ENCODE data around the gene SIK1. TPM values are rescaled to one million over a fixed set of nuclear protein-coding genes. Genes with fewer than 3 reads are reported as not detected.
"Not testable (repeated sequence)": the region's sequence is repeated elsewhere in the genome, so short reads cannot be mapped to it uniquely, and the experiment has no call there.

Gene SIK1
- total and polyA plus RNA-seq, 2 donors (not counting 3 experiments of a cell fraction or from before 2014, with no cell fraction given) = 0.59 to 3.3 TPM

DNA sequence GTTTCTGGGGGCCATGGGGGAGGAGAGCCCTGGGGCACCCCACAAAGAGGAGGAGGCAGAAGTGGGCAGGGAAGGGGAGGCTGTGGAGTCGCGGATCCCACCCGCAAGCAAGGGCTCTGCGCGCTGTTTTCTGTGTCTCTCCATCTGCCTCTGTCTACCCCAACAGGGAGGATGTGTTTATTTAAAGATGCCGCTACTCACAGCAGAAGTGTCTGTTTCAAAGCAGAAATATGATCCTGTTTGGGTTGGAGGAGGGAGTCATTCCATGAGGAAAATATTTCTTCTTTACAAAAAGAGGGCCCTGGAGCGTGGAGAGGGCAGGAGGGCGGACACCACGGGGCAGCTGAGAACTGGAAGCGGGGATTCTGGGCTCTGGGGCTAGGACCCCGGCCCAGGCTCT, 25.8 kb downstream of the SIK1 start:
- H3K9ac ChIP-seq (replicated peaks; ENCODE audit: extremely low read depth, insufficient read depth, low read length); dilution Hi-C loops (cut with MboI; ENCODE audit: extremely low pct_ligation_motif_present, low sequenced_read_pairs); H3K9me1 ChIP-seq (replicated peaks; ENCODE audit: control insufficient read depth, extremely low read depth, insufficient read depth, low read length); H3K4me3 ChIP-seq (replicated peaks in 1 of 3; ENCODE audit: insufficient read depth in 1 of 3, low read depth in 1 of 3, low read length in 3 of 3); DNase-seq (ENCODE audit: low read depth, low spot score); POLR2A ChIA-PET; BruUV-seq (replicated peaks); H3K4me1 ChIP-seq (ENCODE audit: control insufficient read depth, extremely low read depth, insufficient read depth, low read length); H3K27me3 ChIP-seq (ENCODE audit: control insufficient read depth in 2 of 2, insufficient read depth in 2 of 2, low read length in 2 of 2); H4K20me1 ChIP-seq (replicated peaks; ENCODE audit: control insufficient read depth, extremely low read depth, insufficient read depth, low read length); H3K79me2 ChIP-seq (ENCODE audit: control insufficient read depth, insufficient read depth, low read length); H2AFZ ChIP-seq (ENCODE audit: low read depth, low read length); H3K36me3 ChIP-seq (ENCODE audit: control insufficient read depth in 2 of 2, extremely low read depth in 1 of 2, insufficient read depth in 2 of 2, low read length in 2 of 2); H3K9me3 ChIP-seq (replicated peaks; ENCODE audit: control insufficient read depth, insufficient read depth, low read length); H3K4me2 ChIP-seq (ENCODE audit: insufficient read depth, low read length); intact Hi-C loops (cut with micrococcal nuclease); CTCF ChIA-PET; FAIRE-seq; H3K27ac ChIP-seq (ENCODE audit: insufficient read depth, low read depth, low read length): not testable (repeated sequence)

DNA sequence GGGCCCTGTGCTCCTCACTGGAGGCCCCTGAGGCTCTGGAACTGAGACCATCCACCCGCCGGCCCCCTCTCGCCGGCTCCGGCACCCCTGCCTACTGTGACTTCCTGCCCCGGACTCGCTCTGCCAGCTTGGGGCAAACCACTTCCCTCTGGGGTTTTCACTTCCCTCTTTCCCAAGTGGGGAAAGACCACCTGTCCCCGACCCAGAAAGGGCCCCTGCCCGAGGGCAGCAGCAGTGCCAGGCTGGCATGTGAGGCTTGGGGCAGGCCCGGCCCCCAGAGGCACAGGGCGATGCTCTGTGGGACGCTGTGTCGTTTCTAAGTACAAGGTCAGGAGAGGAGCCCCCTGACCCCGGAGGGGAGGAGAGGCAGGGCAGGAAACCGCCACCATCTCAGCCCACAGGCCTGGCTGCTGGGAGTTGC, 27.3 kb downstream of the SIK1 start:
- H2AFZ ChIP-seq (ENCODE audit: low read depth, low read length); H4K20me1 ChIP-seq (replicated peaks; ENCODE audit: control insufficient read depth, extremely low read depth, insufficient read depth, low read length); H3K9me3 ChIP-seq (replicated peaks; ENCODE audit: control insufficient read depth, insufficient read depth, low read length); POLR2A ChIA-PET; H3K4me3 ChIP-seq (replicated peaks in 1 of 3; ENCODE audit: insufficient read depth in 1 of 3, low read depth in 1 of 3, low read length in 3 of 3); H3K4me1 ChIP-seq (ENCODE audit: control insufficient read depth, extremely low read depth, insufficient read depth, low read length); H3K4me2 ChIP-seq (ENCODE audit: insufficient read depth, low read length); H3K79me2 ChIP-seq (ENCODE audit: control insufficient read depth, insufficient read depth, low read length); H3K27me3 ChIP-seq (ENCODE audit: control insufficient read depth in 2 of 2, insufficient read depth in 2 of 2, low read length in 2 of 2); dilution Hi-C loops (cut with MboI; ENCODE audit: extremely low pct_ligation_motif_present, low sequenced_read_pairs); intact Hi-C loops (cut with micrococcal nuclease); BruUV-seq (replicated peaks); H3K36me3 ChIP-seq (ENCODE audit: control insufficient read depth in 2 of 2, extremely low read depth in 1 of 2, insufficient read depth in 2 of 2, low read length in 2 of 2); FAIRE-seq; CTCF ChIA-PET; H3K27ac ChIP-seq (ENCODE audit: insufficient read depth, low read depth, low read length); H3K9me1 ChIP-seq (replicated peaks; ENCODE audit: control insufficient read depth, extremely low read depth, insufficient read depth, low read length); DNase-seq (ENCODE audit: low read depth, low spot score); H3K9ac ChIP-seq (replicated peaks; ENCODE audit: extremely low read depth, insufficient read depth, low read length): not testable (repeated sequence)

DNA sequence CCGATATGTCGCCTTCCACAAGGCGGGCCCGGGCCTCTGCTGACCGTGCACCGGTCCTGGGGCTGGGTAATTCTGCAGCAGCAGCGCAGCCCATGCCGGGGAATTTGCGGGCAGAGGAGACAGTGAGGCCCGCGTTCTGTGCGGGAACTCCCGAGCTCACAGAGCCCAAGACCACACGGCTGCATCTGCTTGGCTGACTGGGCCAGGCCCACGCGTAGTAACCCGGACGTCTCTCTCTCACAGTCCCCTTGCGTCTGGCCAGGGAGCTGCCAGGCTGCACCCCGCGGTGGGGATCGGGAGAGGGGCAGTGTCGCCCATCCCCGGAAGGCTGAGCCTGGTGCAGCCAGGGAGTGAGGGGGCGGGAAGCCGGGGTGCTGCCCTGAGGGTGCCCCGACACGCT, 27.8 kb downstream of the SIK1 start:
- intact Hi-C loops (cut with micrococcal nuclease); H3K9ac ChIP-seq (replicated peaks; ENCODE audit: extremely low read depth, insufficient read depth, low read length); CTCF ChIA-PET; H3K4me3 ChIP-seq (replicated peaks in 1 of 3; ENCODE audit: insufficient read depth in 1 of 3, low read depth in 1 of 3, low read length in 3 of 3); FAIRE-seq; H3K4me2 ChIP-seq (ENCODE audit: insufficient read depth, low read length); H3K27me3 ChIP-seq (ENCODE audit: control insufficient read depth in 2 of 2, insufficient read depth in 2 of 2, low read length in 2 of 2); H3K79me2 ChIP-seq (ENCODE audit: control insufficient read depth, insufficient read depth, low read length); H3K36me3 ChIP-seq (ENCODE audit: control insufficient read depth in 2 of 2, extremely low read depth in 1 of 2, insufficient read depth in 2 of 2, low read length in 2 of 2); BruUV-seq (replicated peaks); POLR2A ChIA-PET; H2AFZ ChIP-seq (ENCODE audit: low read depth, low read length); H3K27ac ChIP-seq (ENCODE audit: insufficient read depth, low read depth, low read length); H3K9me1 ChIP-seq (replicated peaks; ENCODE audit: control insufficient read depth, extremely low read depth, insufficient read depth, low read length); H3K9me3 ChIP-seq (replicated peaks; ENCODE audit: control insufficient read depth, insufficient read depth, low read length); dilution Hi-C loops (cut with MboI; ENCODE audit: extremely low pct_ligation_motif_present, low sequenced_read_pairs); DNase-seq (ENCODE audit: low read depth, low spot score); H3K4me1 ChIP-seq (ENCODE audit: control insufficient read depth, extremely low read depth, insufficient read depth, low read length); H4K20me1 ChIP-seq (replicated peaks; ENCODE audit: control insufficient read depth, extremely low read depth, insufficient read depth, low read length): not testable (repeated sequence)

DNA sequence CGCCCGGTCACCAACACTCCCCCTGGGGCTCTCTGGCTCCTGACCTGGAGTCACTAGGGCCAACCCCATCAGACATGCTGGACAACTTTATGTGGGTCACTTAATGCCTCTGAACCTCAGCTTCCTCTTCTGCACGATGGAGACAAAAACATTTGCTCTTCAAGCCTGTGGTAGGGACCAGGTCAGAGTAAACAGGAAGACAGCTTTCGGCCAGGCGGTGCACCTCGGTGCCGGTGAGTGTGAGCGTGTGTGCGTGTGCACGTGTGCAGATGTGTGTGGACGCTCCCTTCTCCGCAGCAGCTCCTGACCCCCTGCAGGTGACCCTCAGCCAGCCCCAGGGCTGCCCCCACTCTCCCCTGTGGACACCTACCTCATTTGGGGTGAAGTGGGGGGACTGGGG, 28.4 kb downstream of the SIK1 start:
- H4K20me1 ChIP-seq (replicated peaks; ENCODE audit: control insufficient read depth, extremely low read depth, insufficient read depth, low read length); POLR2A ChIA-PET; H3K4me1 ChIP-seq (ENCODE audit: control insufficient read depth, extremely low read depth, insufficient read depth, low read length); H3K27ac ChIP-seq (ENCODE audit: insufficient read depth, low read depth, low read length); FAIRE-seq; BruUV-seq (replicated peaks); H3K4me3 ChIP-seq (replicated peaks in 1 of 3; ENCODE audit: insufficient read depth in 1 of 3, low read depth in 1 of 3, low read length in 3 of 3); H2AFZ ChIP-seq (ENCODE audit: low read depth, low read length); DNase-seq (ENCODE audit: low read depth, low spot score); CTCF ChIA-PET; H3K9me1 ChIP-seq (replicated peaks; ENCODE audit: control insufficient read depth, extremely low read depth, insufficient read depth, low read length); H3K4me2 ChIP-seq (ENCODE audit: insufficient read depth, low read length); H3K27me3 ChIP-seq (ENCODE audit: control insufficient read depth in 2 of 2, insufficient read depth in 2 of 2, low read length in 2 of 2); H3K9me3 ChIP-seq (replicated peaks; ENCODE audit: control insufficient read depth, insufficient read depth, low read length); dilution Hi-C loops (cut with MboI; ENCODE audit: extremely low pct_ligation_motif_present, low sequenced_read_pairs); H3K36me3 ChIP-seq (ENCODE audit: control insufficient read depth in 2 of 2, extremely low read depth in 1 of 2, insufficient read depth in 2 of 2, low read length in 2 of 2); intact Hi-C loops (cut with micrococcal nuclease); H3K79me2 ChIP-seq (ENCODE audit: control insufficient read depth, insufficient read depth, low read length); H3K9ac ChIP-seq (replicated peaks; ENCODE audit: extremely low read depth, insufficient read depth, low read length): not testable (repeated sequence)

All from endothelial cell of umbilical vein (primary cell).